Naive thymus-derived CD4-positive, alpha-beta T cell (primary cell): ENCODE results near the gene DIPK2A. TPM values are rescaled to one million over a fixed set of nuclear protein-coding genes. Genes with fewer than 3 reads are reported as not detected.

ENCODE experiments used
- ATAC-seq: fragments of 150-1000 bp; cut with Tn5 transposase; 2 replicates; pipeline ENCODE4 v1.10.0; 2021; ENCODE audit warnings: mild to moderate bottlenecking, moderate library complexity
- CTCF ChIA-PET: fragments of 350-600 bp; sonication (Branson Sonifier 250); formaldehyde crosslinking; loops from one replicate; lab custom pipeline; 2021; ENCODE audit warnings: antibody characterized with exemption; lab: Charles Lee
- POLR2A ChIA-PET: fragments of 350-600 bp; sonication (Branson Sonifier 250); formaldehyde crosslinking; loops from one replicate; lab custom pipeline; 2021; ENCODE audit warnings: antibody characterized with exemption, inconsistent platforms; lab: Charles Lee
- DNase-seq, 9 donors: peaks; one replicate each; pipeline versions ENCODE4 v3.0.0 to v3.0.0-alpha.2; 2020 to 2022; ENCODE audit warnings: mixed read lengths in 1 of 9
- H3K27ac ChIP-seq: one replicate; pipeline ENCODE4 v1.7.0; 2013; ENCODE audit warnings: mild to moderate bottlenecking, low read depth, low read length, moderate library complexity
- H3K27me3 ChIP-seq, 2 donors: one replicate each; pipeline ENCODE4 v1.7.0; 2013; ENCODE audit warnings: low read length in 2 of 2, mild to moderate bottlenecking in 2 of 2, moderate library complexity in 2 of 2; ENCODE audit not compliant: control insufficient read depth in 2 of 2, insufficient read depth in 2 of 2
- H3K36me3 ChIP-seq, 3 experiments: 1 replicate in 2 of 3; 2 replicates in 1 of 3; pipeline ENCODE4 v1.7.0; 2013; ENCODE audit warnings: low read length in 3 of 3, mild to moderate bottlenecking in 3 of 3, moderate library complexity in 1 of 3; ENCODE audit not compliant: insufficient read depth in 3 of 3, control insufficient read depth in 2 of 3
- H3K4me1 ChIP-seq, 2 donors: one replicate each; pipeline ENCODE4 v1.7.0; 2013; ENCODE audit warnings: low read length in 2 of 2, mild to moderate bottlenecking in 2 of 2, moderate library complexity in 1 of 2; ENCODE audit not compliant: control insufficient read depth in 2 of 2, insufficient read depth in 2 of 2
- H3K4me3 ChIP-seq: 2 replicates; pipeline ENCODE4 v1.7.0; 2013; ENCODE audit warnings: mild to moderate bottlenecking, low read length
- H3K9me3 ChIP-seq, 3 experiments: 1 replicate in 2 of 3; 2 replicates in 1 of 3; pipeline ENCODE4 v1.7.0; 2013; ENCODE audit warnings: low read length in 3 of 3; ENCODE audit not compliant: control insufficient read depth in 2 of 3
- H3K27ac Mint-ChIP-seq, 9 donors: one replicate each; pipeline ENCODE4 v1.8.0; 2020 to 2022; ENCODE audit warnings: mixed read lengths in 9 of 9, mild to moderate bottlenecking in 8 of 9, moderate library complexity in 5 of 9, inconsistent platforms in 2 of 9
- H3K27me3 Mint-ChIP-seq, 5 donors: one replicate each; pipeline ENCODE4 v1.8.0; 2021 to 2022; ENCODE audit warnings: mixed read lengths in 5 of 5, mild to moderate bottlenecking in 1 of 5
- H3K36me3 Mint-ChIP-seq, 5 donors: one replicate each; pipeline ENCODE4 v1.8.0; 2020 to 2022; ENCODE audit warnings: mixed read lengths in 5 of 5, mild to moderate bottlenecking in 3 of 5, inconsistent platforms in 1 of 5
- H3K4me1 Mint-ChIP-seq, 7 donors: one replicate each; pipeline ENCODE4 v1.8.0; 2020 to 2022; ENCODE audit warnings: mixed read lengths in 7 of 7, mild to moderate bottlenecking in 3 of 7, inconsistent platforms in 1 of 7
- H3K4me3 Mint-ChIP-seq, 10 donors: one replicate each; pipeline ENCODE4 v1.8.0; 2020 to 2022; ENCODE audit warnings: mild to moderate bottlenecking in 10 of 10, mixed read lengths in 10 of 10, moderate library complexity in 6 of 10, inconsistent platforms in 2 of 10
- H3K9me3 Mint-ChIP-seq, 11 donors: one replicate each; pipeline ENCODE4 v1.8.0; 2020 to 2022; ENCODE audit warnings: mixed read lengths in 11 of 11, mild to moderate bottlenecking in 4 of 11, inconsistent platforms in 1 of 11, moderate library complexity in 1 of 11
- intact Hi-C, 2 donors: fragments of 100-400 bp; cut with micrococcal nuclease; formaldehyde crosslinking; loops; one replicate each; pipeline ENCODE4 v1.15.1; 2023
- polyA plus RNA-seq, 2 donors: library from polyadenylated mRNA; unstranded; fragments of 300-500 nt; fragmentation: Illumina TruSeq; gene quantifications; one replicate each; pipeline ENCODE4 v1.2.3, GENCODE V29; 2021
- total RNA-seq, 6 experiments: library from RNA in 5 of 6; stranded (reverse) in 5 of 6; gene quantifications; 1 replicate in 5 of 6; 2 replicates in 1 of 6; pipeline ENCODE4 v1.2.3 and lab custom pipeline; 2021 to 2026

The DIPK2A gene
- total and polyA plus RNA-seq, 7 experiments from 2014 or later = 5.1 to 29.2 (median 18.6) TPM

GRCh38 chr3:143977341-143978262 lies 6.0 kb downstream of the DIPK2A start:
- no peak overlapping the region for H3K27ac ChIP-seq
- H3K4me3 ChIP-seq = no peak overlapping the region
- H3K9me3 Mint-ChIP-seq = peaks cover 0 to 2% (median 0%) of the 10 kb centered on the region in 11 donors
- no peaks in the 10 kb centered on the region for H3K9me3 ChIP-seq
- peaks cover 2 to 10% (median 8%) of the 10 kb centered on the region in 5 donors for H3K36me3 Mint-ChIP-seq
- POLR2A ChIA-PET = interaction anchor here (0.6 kb wide), 1 partner anchor 1083 kb away, joined by 3 read pairs; no protein-coding TSS in a partner anchor
- no peaks in the 10 kb centered on the region for H3K27me3 ChIP-seq
- H3K36me3 ChIP-seq = peaks cover 0 to 5% (median 0%) of the 10 kb centered on the region in 3 experiments
- H3K27me3 Mint-ChIP-seq = no peaks in the 10 kb centered on the region
- DNase-seq (no peak), ATAC-seq (no peak)
- H3K4me1 Mint-ChIP-seq = peaks cover 36 to 82% (median 60%) of the 10 kb centered on the region in 7 donors
- intact Hi-C loops = loop anchor here in 1 of 2 donors (10.0 kb wide), 1 partner anchor 797 kb away; no protein-coding TSS in a partner anchor
- peak overlapping the region in 8 of 10 donors; percentile 13 to 57 (median 40) for H3K4me3 Mint-ChIP-seq
- CTCF ChIA-PET = interaction anchor here (0.8 kb wide), 1 partner anchor 176 kb away, joined by 3 read pairs; no protein-coding TSS in a partner anchor
- H3K4me1 ChIP-seq = peaks cover 10 to 14% of the 10 kb centered on the region in 2 donors
- H3K27ac Mint-ChIP-seq = peak overlapping the region in 1 of 9 donors; percentile 6

- Histone ChIP-seq H3K27me3 (no peaks in the 10 kb centered on the region), H3K36me3 (no peaks in the 10 kb centered on the region), H3K9me3 (no peaks in the 10 kb centered on the region), H3K4me3 (no peak overlapping the region), H3K27ac (no peak overlapping the region), H3K4me1 (peaks cover 10 to 14% of the 10 kb centered on the region in 2 donors)
- no peak for DNase-seq
- Mint-ChIP-seq H3K4me1 (peaks cover 40 to 89% (median 66%) of the 10 kb centered on the region in 7 donors), H3K9me3 (peaks cover 0 to 8% (median 0%) of the 10 kb centered on the region in 11 donors), H3K27me3 (no peaks in the 10 kb centered on the region), H3K4me3 (peak overlapping the region in 5 of 10 donors; percentile 23 to 57 (median 48)), H3K27ac (no peak overlapping the region), H3K36me3 (peaks cover 8 to 17% (median 15%) of the 10 kb centered on the region in 5 donors)
- no peak for ATAC-seq
- ChIA-PET CTCF (no interaction called here), POLR2A (no interaction called here)
- intact Hi-C loops = loop anchor here in 1 of 2 donors (10.0 kb wide), 1 partner anchor 797 kb away; no protein-coding TSS in a partner anchor
Measured at GRCh38 chr3:143978263-143978631, 6.6 kb downstream of the DIPK2A start.

GRCh38 chr3:143979041-143979440 lies 7.4 kb downstream of the DIPK2A start:
- POLR2A ChIA-PET = no interaction called here
- no peaks in the 10 kb centered on the region for H3K36me3 ChIP-seq
- DNase-seq (no peak), ATAC-seq (no peak)
- peaks cover 0 to 10% (median 0%) of the 10 kb centered on the region in 11 donors for H3K9me3 Mint-ChIP-seq
- peaks cover 9 to 23% (median 16%) of the 10 kb centered on the region in 5 donors for H3K36me3 Mint-ChIP-seq
- no peak overlapping the region for H3K27ac ChIP-seq
- no peaks in the 10 kb centered on the region for H3K27me3 ChIP-seq
- no peak overlapping the region for H3K4me3 ChIP-seq
- intact Hi-C loops = loop anchor here in 1 of 2 donors (10.0 kb wide), 1 partner anchor 796 kb away; no protein-coding TSS in a partner anchor
- H3K9me3 ChIP-seq = no peaks in the 10 kb centered on the region
- H3K27me3 Mint-ChIP-seq = no peaks in the 10 kb centered on the region
- H3K4me1 Mint-ChIP-seq = peaks cover 39 to 89% (median 66%) of the 10 kb centered on the region in 7 donors
- peaks cover 10 to 14% of the 10 kb centered on the region in 2 donors for H3K4me1 ChIP-seq
- CTCF ChIA-PET = no interaction called here
- H3K27ac Mint-ChIP-seq = peak overlapping the region in 1 of 9 donors; percentile 17
- no peak overlapping the region for H3K4me3 Mint-ChIP-seq

GRCh38 chr3:143979813-143980212 lies 8.2 kb downstream of the DIPK2A start:
- Histone ChIP-seq H3K27ac (no peak overlapping the region), H3K4me1 (peaks cover 7 to 14% of the 10 kb centered on the region in 2 donors), H3K4me3 (no peak overlapping the region), H3K36me3 (no peaks in the 10 kb centered on the region), H3K27me3 (no peaks in the 10 kb centered on the region), H3K9me3 (no peaks in the 10 kb centered on the region)
- DNase-seq (no peak), ATAC-seq (no peak)
- intact Hi-C loops = loop anchor here in 1 of 2 donors (10.0 kb wide), 1 partner anchor 795 kb away; no protein-coding TSS in a partner anchor
- Mint-ChIP-seq H3K27me3 (no peaks in the 10 kb centered on the region), H3K36me3 (peaks cover 9 to 24% (median 17%) of the 10 kb centered on the region in 5 donors), H3K9me3 (peaks cover 0 to 10% (median 0%) of the 10 kb centered on the region in 11 donors), H3K27ac (peak overlapping the region in 1 of 9 donors; percentile 17), H3K4me3 (no peak overlapping the region), H3K4me1 (peaks cover 32 to 89% (median 65%) of the 10 kb centered on the region in 7 donors)
- CTCF ChIA-PET = no interaction called here
- POLR2A ChIA-PET = interaction anchor here (1.0 kb wide), 1 partner anchor 8 kb away, joined by 6 read pairs; the partner anchor contains the start of gene DIPK2A

GRCh38 chr3:143988306-143988705 lies 16.7 kb downstream of the DIPK2A start:
- Histone ChIP-seq H3K4me1 (no peaks in the 10 kb centered on the region), H3K27ac (no peak overlapping the region), H3K36me3 (peaks cover 0 to 4% (median 0%) of the 10 kb centered on the region in 3 experiments), H3K27me3 (no peaks in the 10 kb centered on the region), H3K9me3 (no peaks in the 10 kb centered on the region), H3K4me3 (no peak overlapping the region)
- DNase-seq = no peak
- Mint-ChIP-seq H3K27me3 (no peaks in the 10 kb centered on the region), H3K4me1 (peaks cover 4 to 52% (median 42%) of the 10 kb centered on the region in 7 donors), H3K4me3 (no peak overlapping the region), H3K9me3 (peaks cover 0 to 2% (median 0%) of the 10 kb centered on the region in 11 donors), H3K36me3 (peaks cover 4 to 44% (median 43%) of the 10 kb centered on the region in 5 donors), H3K27ac (peak overlapping the region in 2 of 9 donors; percentile 14 to 25)
- ChIA-PET POLR2A (no interaction called here), CTCF (no interaction called here)
- intact Hi-C loops = no loop called here
- no peak for ATAC-seq

- intact Hi-C loops = no loop called here
- Mint-ChIP-seq H3K36me3 (peaks cover 4 to 50% (median 45%) of the 10 kb centered on the region in 5 donors), H3K4me3 (no peak overlapping the region), H3K27me3 (no peaks in the 10 kb centered on the region), H3K4me1 (peaks cover 3 to 44% (median 31%) of the 10 kb centered on the region in 7 donors), H3K27ac (no peak overlapping the region), H3K9me3 (no peaks in the 10 kb centered on the region)
- Histone ChIP-seq H3K4me3 (no peak overlapping the region), H3K27me3 (no peaks in the 10 kb centered on the region), H3K9me3 (no peaks in the 10 kb centered on the region), H3K27ac (no peak overlapping the region), H3K4me1 (no peaks in the 10 kb centered on the region), H3K36me3 (peaks cover 0 to 4% (median 0%) of the 10 kb centered on the region in 3 experiments)
- ChIA-PET CTCF (no interaction called here), POLR2A (no interaction called here)
- ATAC-seq (no peak), DNase-seq (no peak)
Measured at GRCh38 chr3:143989461-143989860, 17.8 kb downstream of the DIPK2A start.
